Measurements from ENCODE around the gene MTA2. TPM values are rescaled to one million over a fixed set of nuclear protein-coding genes. Genes with fewer than 3 reads are reported as not detected.
"Not testable (repeated sequence)": the region's sequence is repeated elsewhere in the genome, so short reads cannot be mapped to it uniquely, and the experiment has no call there.

The MTA2 gene
- total RNA-seq, 2 experiments from 2014 or later = 167 to 172 TPM

DNA sequence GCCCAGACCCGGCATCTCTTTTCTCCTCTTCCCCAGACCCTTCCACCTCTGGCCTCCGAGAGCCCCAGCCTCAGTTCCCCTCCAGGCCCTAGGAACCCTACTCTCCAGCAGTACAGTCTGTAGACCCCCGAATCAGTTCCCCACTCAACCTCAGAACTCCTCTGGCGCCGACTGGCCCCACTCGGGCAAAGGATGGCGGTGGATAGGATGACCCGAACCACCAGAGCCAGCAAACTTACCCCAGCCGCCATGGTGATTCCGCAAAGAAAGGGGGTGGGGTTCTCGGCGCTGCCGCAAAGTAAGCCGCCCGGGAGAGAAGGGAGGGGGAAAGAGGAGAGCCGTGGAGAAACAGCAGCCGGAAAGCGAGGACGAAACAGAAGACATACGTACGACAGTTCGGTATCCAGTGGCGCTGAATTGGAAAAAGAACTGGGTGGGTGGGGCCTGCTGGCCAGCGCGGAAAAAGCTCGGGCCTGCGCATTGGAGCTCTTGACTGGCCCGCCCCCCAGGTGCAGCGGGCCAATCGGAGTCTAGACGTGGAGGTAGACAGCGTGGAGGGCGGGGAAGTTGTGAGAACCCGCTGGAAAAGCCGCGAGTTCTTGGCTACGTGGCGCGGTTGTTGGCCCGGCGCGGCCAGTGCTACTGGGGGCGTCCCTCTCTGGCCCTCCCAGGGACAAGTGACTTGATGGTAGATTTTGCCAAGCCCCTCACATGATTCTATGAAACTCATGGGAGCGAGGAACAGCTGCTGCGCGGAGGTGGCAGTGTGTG is 27.9 kb downstream of the MTA2 start, which contains the start of gene EEF1G:
Gene EEF1G (minus strand): TSS at position 300 of the 771 bp plus-strand sequence. CDS start 49 bp downstream, at position 251.
- H3K27ac Mint-ChIP-seq = peak within 1 kb of the TSS; percentile 89
- no peaks in the 10 kb centered on the region for H3K9me3 ChIP-seq (ENCODE audit: control insufficient read depth in 1 of 2, insufficient read depth in 1 of 2, low read length in 2 of 2)
- TF ChIP-seq, protein P1, sequence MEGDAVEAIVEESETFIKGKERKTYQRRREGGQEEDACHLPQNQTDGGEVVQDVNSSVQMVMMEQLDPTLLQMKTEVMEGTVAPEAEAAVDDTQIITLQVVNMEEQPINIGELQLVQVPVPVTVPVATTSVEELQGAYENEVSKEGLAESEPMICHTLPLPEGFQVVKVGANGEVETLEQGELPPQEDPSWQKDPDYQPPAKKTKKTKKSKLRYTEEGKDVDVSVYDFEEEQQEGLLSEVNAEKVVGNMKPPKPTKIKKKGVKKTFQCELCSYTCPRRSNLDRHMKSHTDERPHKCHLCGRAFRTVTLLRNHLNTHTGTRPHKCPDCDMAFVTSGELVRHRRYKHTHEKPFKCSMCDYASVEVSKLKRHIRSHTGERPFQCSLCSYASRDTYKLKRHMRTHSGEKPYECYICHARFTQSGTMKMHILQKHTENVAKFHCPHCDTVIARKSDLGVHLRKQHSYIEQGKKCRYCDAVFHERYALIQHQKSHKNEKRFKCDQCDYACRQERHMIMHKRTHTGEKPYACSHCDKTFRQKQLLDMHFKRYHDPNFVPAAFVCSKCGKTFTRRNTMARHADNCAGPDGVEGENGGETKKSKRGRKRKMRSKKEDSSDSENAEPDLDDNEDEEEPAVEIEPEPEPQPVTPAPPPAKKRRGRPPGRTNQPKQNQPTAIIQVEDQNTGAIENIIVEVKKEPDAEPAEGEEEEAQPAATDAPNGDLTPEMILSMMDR (IDR thresholded peaks at IDR 0.05) = no peak
- no peaks in the 10 kb centered on the region for H3K27me3 ChIP-seq (ENCODE audit: control insufficient read depth in 1 of 2, insufficient read depth in 2 of 2, low read length in 2 of 2)
- no peaks in the 10 kb centered on the region for H3K9me3 Mint-ChIP-seq
- H3K27ac ChIP-seq (ENCODE audit: low read depth in 1 of 2, low read length in 2 of 2) = peak within 1 kb of the TSS; percentile 76 to 83
- CTCF ChIA-PET = interaction anchor here (1.3 to 3.0 kb wide), 7 partner anchors 13 to 214 kb away, joined by 3 to 14 read pairs (median 9); partner anchors contain the start of genes MTA2, TMEM179B and TUT1
- H3K4me1 Mint-ChIP-seq (ENCODE audit: low read depth) = peaks cover 55% of the 10 kb centered on the region
- peak within 1 kb of the TSS; percentile 93 for H3K4me3 Mint-ChIP-seq
- H3K36me3 ChIP-seq (ENCODE audit: insufficient read depth, low read length) = peaks cover 62% of the 10 kb centered on the region
- peaks cover 89% of the 10 kb centered on the region for H3K36me3 Mint-ChIP-seq (ENCODE audit: low read depth)
- H3K4me3 ChIP-seq (ENCODE audit: low read length) = peak within 1 kb of the TSS; percentile 82
- no peaks in the 10 kb centered on the region for H3K27me3 Mint-ChIP-seq
- ATAC-seq (ENCODE audit: poor library complexity) = peak; percentile 94
- intact Hi-C loops (cut with DNase I, micrococcal nuclease) = loop anchor here (1.0 to 2.0 kb wide), 3 partner anchors 17 to 22 kb away; partner anchors contain the start of gene TUT1 (in 2 of the 2)
- peaks cover 48% of the 10 kb centered on the region for H3K4me1 ChIP-seq (ENCODE audit: insufficient read depth, low read length)
- DNase-seq = peak; percentile 95 to 100 (median 97)
- POLR2A ChIA-PET = interaction anchor here (0.6 to 5.8 kb wide), 49 partner anchors 9 to 1744 kb away, joined by 3 to 127 read pairs (median 5); partner anchors contain the start of genes AHNAK, B3GAT3, C11orf98 and CSKMT

DNA sequence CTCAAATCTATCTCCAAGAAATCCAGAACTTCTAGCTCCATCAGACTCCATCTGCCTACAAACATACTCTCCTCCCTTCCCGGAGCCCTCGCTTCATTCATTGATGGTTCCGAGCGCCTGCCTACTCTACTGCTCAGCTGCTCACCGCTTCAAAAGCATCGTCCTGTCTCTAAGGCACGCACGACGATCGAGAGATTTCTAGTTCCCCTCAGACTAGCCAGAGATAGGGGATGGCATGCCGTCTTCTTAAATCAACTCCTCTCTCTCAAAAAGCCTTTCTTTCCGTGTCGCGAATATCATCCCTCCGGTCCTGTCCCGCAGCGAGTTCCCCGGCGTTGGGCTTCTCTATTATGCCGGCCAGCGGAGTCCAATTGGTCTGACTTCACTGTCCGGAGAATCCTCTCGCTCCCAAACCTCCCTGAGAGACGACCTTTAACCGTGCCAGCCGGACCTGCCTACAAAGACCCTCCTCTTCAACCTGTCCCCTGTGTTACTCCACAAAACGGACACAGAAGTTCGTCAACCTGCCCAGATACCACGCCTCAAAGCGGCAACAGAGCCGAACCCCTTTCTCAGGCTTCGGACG is 28.6 kb downstream of the MTA2 start:
- Histone ChIP-seq H3K4me3 (ENCODE audit: low read length) (peak overlapping the region; percentile 82), H3K36me3 (ENCODE audit: insufficient read depth, low read length) (peaks cover 61% of the 10 kb centered on the region), H3K27ac (ENCODE audit: low read depth in 1 of 2, low read length in 2 of 2) (peak overlapping the region; percentile 76 to 83), H3K27me3 (ENCODE audit: control insufficient read depth in 1 of 2, insufficient read depth in 2 of 2, low read length in 2 of 2) (no peaks in the 10 kb centered on the region), H3K4me1 (ENCODE audit: insufficient read depth, low read length) (peaks cover 48% of the 10 kb centered on the region), H3K9me3 (ENCODE audit: control insufficient read depth in 1 of 2, insufficient read depth in 1 of 2, low read length in 2 of 2) (no peaks in the 10 kb centered on the region)
- CTCF ChIA-PET = interaction anchor here (1.3 to 3.0 kb wide), 7 partner anchors 12 to 214 kb away, joined by 3 to 14 read pairs (median 9); partner anchors contain the start of genes MTA2, TMEM179B and TUT1
- Mint-ChIP-seq H3K27me3 (no peaks in the 10 kb centered on the region), H3K36me3 (ENCODE audit: low read depth) (peaks cover 89% of the 10 kb centered on the region), H3K4me3 (peak overlapping the region; percentile 93), H3K4me1 (ENCODE audit: low read depth) (peaks cover 55% of the 10 kb centered on the region), H3K9me3 (no peaks in the 10 kb centered on the region), H3K27ac (peak overlapping the region; percentile 89)
- TF ChIP-seq, protein P1 (IDR thresholded peaks at IDR 0.05) = no peak
- POLR2A ChIA-PET = interaction anchor here (0.6 to 5.8 kb wide), 42 partner anchors 12 to 1512 kb away, joined by 3 to 127 read pairs (median 6); partner anchors contain the start of genes AHNAK, B3GAT3, C11orf98 and CSKMT
- intact Hi-C loops (cut with DNase I, micrococcal nuclease) = loop anchor here in 1 of 2 experiments (1.0 kb wide), 1 partner anchor 22 kb away; no protein-coding TSS in a partner anchor
- peak in 4 of 14 experiments; percentile 20 to 70 (median 48) for DNase-seq
- ATAC-seq (ENCODE audit: poor library complexity) = no peak

- TF ChIP-seq, protein P1 (IDR thresholded peaks at IDR 0.05) = no peak
- CTCF ChIA-PET = interaction anchor here (1.3 to 3.0 kb wide), 5 partner anchors 12 to 148 kb away, joined by 3 to 14 read pairs (median 10); partner anchors contain the start of gene TUT1
- POLR2A ChIA-PET = interaction anchor here (0.6 to 5.8 kb wide), 7 partner anchors 15 to 182 kb away, joined by 3 to 127 read pairs (median 16); partner anchors contain the start of genes LBHD1, MTA2, TUT1 and UQCC3
- Histone ChIP-seq H3K4me3 (ENCODE audit: low read length) (peak overlapping the region; percentile 82), H3K4me1 (ENCODE audit: insufficient read depth, low read length) (peaks cover 49% of the 10 kb centered on the region), H3K27me3 (ENCODE audit: control insufficient read depth in 1 of 2, insufficient read depth in 2 of 2, low read length in 2 of 2) (no peaks in the 10 kb centered on the region), H3K27ac (ENCODE audit: low read depth in 1 of 2, low read length in 2 of 2) (peak overlapping the region in 1 of 2 donors; percentile 83), H3K9me3 (ENCODE audit: control insufficient read depth in 1 of 2, insufficient read depth in 1 of 2, low read length in 2 of 2) (no peaks in the 10 kb centered on the region), H3K36me3 (ENCODE audit: insufficient read depth, low read length) (peaks cover 62% of the 10 kb centered on the region)
- H3K9me3 Mint-ChIP-seq = no peaks in the 10 kb centered on the region
- peaks cover 56% of the 10 kb centered on the region for H3K4me1 Mint-ChIP-seq (ENCODE audit: low read depth)
- intact Hi-C loops (cut with DNase I, micrococcal nuclease) = no loop called here
- DNase-seq (no peak), ATAC-seq (ENCODE audit: poor library complexity) (no peak)
- H3K4me3 Mint-ChIP-seq = peak overlapping the region; percentile 76
- peaks cover 85% of the 10 kb centered on the region for H3K36me3 Mint-ChIP-seq (ENCODE audit: low read depth)
- no peaks in the 10 kb centered on the region for H3K27me3 Mint-ChIP-seq
- H3K27ac Mint-ChIP-seq = peak overlapping the region; percentile 89
Observed at GRCh38 chr11:62572431-62572830, 29.2 kb downstream of the MTA2 start.

GRCh38 chr11:62571493-62571892 is 30.2 kb downstream of the MTA2 start:
- CTCF ChIA-PET = interaction anchor here (1.3 kb wide), 1 partner anchor 20 kb away, joined by 3 read pairs; no protein-coding TSS in a partner anchor
- POLR2A ChIA-PET = not testable (repeated sequence)

More at GRCh38 chr11:62571493-62571892, 30.2 kb downstream of the MTA2 start:
- Mint-ChIP-seq H3K36me3 (ENCODE audit: low read depth) (peaks cover 85% of the 10 kb centered on the region), H3K27ac (peak overlapping the region; percentile 89), H3K4me3 (peak overlapping the region; percentile 55), H3K4me1 (ENCODE audit: low read depth) (peaks cover 63% of the 10 kb centered on the region)
- intact Hi-C loops (cut with DNase I, micrococcal nuclease); ATAC-seq (ENCODE audit: poor library complexity); H3K4me3 ChIP-seq (ENCODE audit: low read length); H3K9me3 Mint-ChIP-seq; H3K27me3 Mint-ChIP-seq; DNase-seq; H3K27me3 ChIP-seq (ENCODE audit: control insufficient read depth in 1 of 2, insufficient read depth in 2 of 2, low read length in 2 of 2); H3K9me3 ChIP-seq (ENCODE audit: control insufficient read depth in 1 of 2, insufficient read depth in 1 of 2, low read length in 2 of 2); H3K27ac ChIP-seq (ENCODE audit: low read depth in 1 of 2, low read length in 2 of 2): not testable (repeated sequence)
- H3K36me3 ChIP-seq (ENCODE audit: insufficient read depth, low read length) = peaks cover 63% of the 10 kb centered on the region
- H3K4me1 ChIP-seq (ENCODE audit: insufficient read depth, low read length) = peaks cover 58% of the 10 kb centered on the region
